Measurements from ENCODE around the gene ACAD10.

GRCh38 chr12:111733340-111733915 is 47.6 kb downstream of the ACAD10 start:
- no peak for TF ChIP-seq EZH2 (IDR thresholded peaks at IDR 0.05)
- no peak for TF ChIP-seq FOXP2 (optimal IDR thresholded peaks at IDR 0.05; ENCODE audit: control extremely low read depth, extremely low read length, insufficient read depth)
- no peak for TF ChIP-seq POLR2AphosphoS5 (IDR thresholded peaks at IDR 0.05; ENCODE audit: borderline replicate concordance, low read depth, low read length)

Measured in SK-N-MC (cell line).